ENCODE measurements around the gene PDE2A.

PDE2A gene

DNA sequence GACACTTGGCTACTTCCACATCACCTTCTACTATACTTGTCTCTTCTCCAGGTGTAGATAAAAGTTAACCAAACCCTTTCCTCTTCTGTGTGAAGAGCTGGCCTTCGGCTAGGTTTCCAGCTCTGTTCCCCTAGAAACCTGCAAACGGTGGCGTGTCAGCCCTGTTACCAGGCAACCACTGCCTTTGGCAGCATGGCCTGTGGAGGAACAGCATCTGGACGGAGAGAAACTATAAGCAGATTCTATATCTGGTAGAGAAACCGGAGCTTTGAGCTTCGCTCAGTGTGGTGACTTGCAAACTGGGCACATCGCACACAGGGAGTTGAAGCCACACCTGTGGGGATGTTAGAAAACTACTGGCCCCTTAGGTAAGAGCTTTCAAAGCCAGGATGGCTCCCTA, 42.1 kb upstream of the PDE2A start:
- H3K27ac ChIP-seq (ENCODE audit: low read depth, low read length), result no peak overlapping the region
- no peak overlapping the region for H3K9ac ChIP-seq (ENCODE audit: low read length)
- peaks cover 37% of the 10 kb centered on the region for H3K36me3 ChIP-seq (ENCODE audit: control insufficient read depth, insufficient read depth, low read length)
- H3K27me3 ChIP-seq (ENCODE audit: control insufficient read depth, insufficient read depth, low read length), result no peaks in the 10 kb centered on the region
- peaks cover 10% of the 10 kb centered on the region; the same call in 1 of the 2 replicates for H3K4me1 ChIP-seq (ENCODE audit: control insufficient read depth, insufficient read depth, low read length)
- H3K9me3 ChIP-seq (ENCODE audit: control insufficient read depth, insufficient read depth, low read depth, low read length), result no peaks in the 10 kb centered on the region
- H3K4me3 ChIP-seq (ENCODE audit: low read depth, low read length), result no peak overlapping the region

DNA sequence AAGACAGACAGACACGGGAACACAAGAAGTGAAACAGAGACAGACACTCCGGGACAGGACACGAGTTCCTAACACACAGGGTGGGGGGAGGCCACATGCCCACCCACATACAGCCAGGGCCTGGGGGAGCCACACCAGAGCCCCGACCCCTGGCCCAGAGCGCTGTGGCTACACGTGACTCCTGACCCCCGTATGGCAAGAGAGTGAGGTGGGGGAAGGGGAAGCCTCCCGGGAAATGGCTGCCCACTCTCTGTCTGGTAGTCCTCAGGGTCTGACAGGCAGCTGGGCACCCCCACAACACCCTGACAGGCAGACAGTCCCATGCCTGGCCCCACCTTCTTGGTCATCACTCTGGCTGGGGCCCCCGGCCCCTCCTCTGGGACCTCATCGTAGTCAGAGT, 38.6 kb upstream of the PDE2A start:
- Histone ChIP-seq H3K27ac (ENCODE audit: low read depth, low read length) (0 out of 2 replicates have a peak overlapping the region, but pooled peaks have one; percentile 2), H3K4me3 (ENCODE audit: low read depth, low read length) (no peak overlapping the region), H3K9me3 (ENCODE audit: control insufficient read depth, insufficient read depth, low read depth, low read length) (no peaks in the 10 kb centered on the region), H3K27me3 (ENCODE audit: control insufficient read depth, insufficient read depth, low read length) (no peaks in the 10 kb centered on the region), H3K36me3 (ENCODE audit: control insufficient read depth, insufficient read depth, low read length) (peaks cover 45% of the 10 kb centered on the region), H3K4me1 (ENCODE audit: control insufficient read depth, insufficient read depth, low read length) (peaks cover 10% of the 10 kb centered on the region; the same call in 1 of the 2 replicates), H3K9ac (ENCODE audit: low read length) (peak overlapping the region; percentile 53)

DNA sequence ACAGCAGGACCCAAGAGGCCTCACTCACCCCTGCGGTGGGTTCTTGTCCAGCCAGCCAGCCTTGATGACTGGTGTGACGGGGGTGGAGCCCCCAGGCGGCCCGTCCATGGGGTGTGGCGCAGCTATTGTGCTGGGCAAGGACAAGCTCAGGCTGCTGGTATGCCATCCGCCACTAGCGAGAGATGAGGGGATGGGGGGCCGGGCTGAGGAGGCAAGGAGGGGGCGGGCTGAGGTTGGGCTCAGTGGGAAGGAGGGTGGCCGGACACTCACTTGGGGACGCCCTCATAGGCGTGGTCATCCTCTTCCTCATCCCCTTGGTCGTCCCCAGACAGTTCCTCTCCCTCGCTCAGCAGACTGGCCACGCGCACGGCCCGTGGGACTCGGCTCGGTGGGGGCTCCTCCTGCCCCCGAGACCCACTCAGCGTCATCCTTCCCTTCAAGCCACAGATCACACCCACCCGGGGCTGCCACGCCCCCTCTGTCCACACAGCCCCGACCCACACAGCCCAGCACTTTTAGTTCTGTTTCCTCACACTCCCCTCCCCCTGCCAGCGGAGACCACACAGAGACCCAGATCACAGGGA, 38.0 kb upstream of the PDE2A start:
- H3K9ac ChIP-seq (ENCODE audit: low read length), result peak overlapping the region; percentile 53
- H3K27ac ChIP-seq (ENCODE audit: low read depth, low read length), result no peak overlapping the region
- peaks cover 13% of the 10 kb centered on the region; the same call in 1 of the 2 replicates for H3K4me1 ChIP-seq (ENCODE audit: control insufficient read depth, insufficient read depth, low read length)
- H3K4me3 ChIP-seq (ENCODE audit: low read depth, low read length), result no peak overlapping the region
- H3K9me3 ChIP-seq (ENCODE audit: control insufficient read depth, insufficient read depth, low read depth, low read length), result no peaks in the 10 kb centered on the region
- H3K27me3 ChIP-seq (ENCODE audit: control insufficient read depth, insufficient read depth, low read length), result no peaks in the 10 kb centered on the region
- H3K36me3 ChIP-seq (ENCODE audit: control insufficient read depth, insufficient read depth, low read length), result peaks cover 44% of the 10 kb centered on the region

- no peak overlapping the region for H3K27ac ChIP-seq (ENCODE audit: low read depth, low read length)
- no peak overlapping the region for H3K9ac ChIP-seq (ENCODE audit: low read length)
- no peaks in the 10 kb centered on the region for H3K27me3 ChIP-seq (ENCODE audit: control insufficient read depth, insufficient read depth, low read length)
- no peak overlapping the region for H3K4me3 ChIP-seq (ENCODE audit: low read depth, low read length)
- peaks cover 25% of the 10 kb centered on the region for H3K4me1 ChIP-seq (ENCODE audit: control insufficient read depth, insufficient read depth, low read length)
- peaks cover 44% of the 10 kb centered on the region for H3K36me3 ChIP-seq (ENCODE audit: control insufficient read depth, insufficient read depth, low read length)
- H3K9me3 ChIP-seq (ENCODE audit: control insufficient read depth, insufficient read depth, low read depth, low read length), result no peaks in the 10 kb centered on the region
Observed at GRCh38 chr11:72711141-72711540, 36.9 kb upstream of the PDE2A start.

DNA sequence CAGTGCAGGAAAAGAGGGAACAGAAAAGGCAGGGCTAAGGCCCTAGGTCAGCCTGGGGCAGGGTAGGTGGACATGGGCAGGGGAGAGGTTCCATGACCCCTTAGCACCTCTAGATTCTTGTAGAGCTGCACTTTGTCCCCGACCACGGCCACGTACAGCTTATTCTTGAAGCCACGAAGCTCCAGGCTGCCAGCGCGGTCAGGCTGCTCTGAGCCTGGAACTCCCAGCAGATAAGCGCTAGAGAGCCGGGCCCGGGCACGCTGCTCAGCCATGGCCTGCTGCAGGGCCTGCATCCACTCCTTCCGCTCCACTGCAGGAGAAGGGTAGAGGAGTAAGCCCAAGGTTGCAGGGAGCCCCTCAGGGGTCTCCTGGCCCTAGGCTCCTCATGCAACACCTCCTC, 36.1 kb upstream of the PDE2A start:
- Histone ChIP-seq H3K36me3 (ENCODE audit: control insufficient read depth, insufficient read depth, low read length) (peaks cover 44% of the 10 kb centered on the region), H3K4me1 (ENCODE audit: control insufficient read depth, insufficient read depth, low read length) (peaks cover 33% of the 10 kb centered on the region), H3K27ac (ENCODE audit: low read depth, low read length) (no peak overlapping the region), H3K9ac (ENCODE audit: low read length) (no peak overlapping the region), H3K27me3 (ENCODE audit: control insufficient read depth, insufficient read depth, low read length) (no peaks in the 10 kb centered on the region), H3K9me3 (ENCODE audit: control insufficient read depth, insufficient read depth, low read depth, low read length) (no peaks in the 10 kb centered on the region), H3K4me3 (ENCODE audit: low read depth, low read length) (no peak overlapping the region)

DNA sequence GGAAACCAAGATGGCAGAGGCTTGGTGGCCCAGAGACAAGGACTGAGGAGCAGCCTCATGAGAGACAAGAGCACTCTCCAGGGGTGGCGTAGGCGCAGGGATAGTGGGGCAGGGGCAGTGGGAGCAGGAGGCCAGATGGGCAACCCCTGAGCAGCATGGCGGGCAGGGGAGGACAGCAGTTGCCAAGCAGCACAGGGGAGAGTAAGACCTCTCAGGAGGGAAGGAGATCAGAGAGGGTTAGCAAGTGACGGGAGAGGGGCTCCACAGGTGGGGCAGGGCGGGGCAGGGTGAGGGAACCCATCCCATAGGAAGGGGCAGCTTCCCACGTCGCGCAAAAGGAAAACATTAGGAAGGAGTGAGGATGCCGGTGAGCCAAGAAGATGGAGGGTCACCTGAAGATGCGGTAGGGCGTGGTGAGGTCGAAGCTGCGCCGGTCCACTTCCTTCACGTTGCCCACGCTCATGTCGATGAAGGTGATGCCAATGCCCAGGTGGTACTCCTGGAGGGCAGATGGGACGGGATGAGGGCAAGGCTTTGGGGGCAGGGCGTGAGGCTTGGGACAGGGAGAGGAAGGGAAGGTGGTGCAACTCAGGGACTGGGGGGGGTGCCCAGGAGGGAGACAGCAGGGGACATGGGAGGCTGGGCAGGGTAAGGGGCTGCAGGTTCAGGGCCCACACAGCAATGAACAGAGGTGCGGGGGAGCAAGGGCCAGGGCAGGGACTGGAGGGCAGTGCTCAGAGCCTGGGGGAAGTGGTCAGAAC, 35.4 kb upstream of the PDE2A start:
- Histone ChIP-seq H3K27me3 (ENCODE audit: control insufficient read depth, insufficient read depth, low read length) (no peaks in the 10 kb centered on the region), H3K4me1 (ENCODE audit: control insufficient read depth, insufficient read depth, low read length) (peaks cover 39% of the 10 kb centered on the region), H3K9ac (ENCODE audit: low read length) (no peak overlapping the region), H3K27ac (ENCODE audit: low read depth, low read length) (no peak overlapping the region), H3K9me3 (ENCODE audit: control insufficient read depth, insufficient read depth, low read depth, low read length) (no peaks in the 10 kb centered on the region), H3K36me3 (ENCODE audit: control insufficient read depth, insufficient read depth, low read length) (peaks cover 38% of the 10 kb centered on the region), H3K4me3 (ENCODE audit: low read depth, low read length) (no peak overlapping the region)

DNA sequence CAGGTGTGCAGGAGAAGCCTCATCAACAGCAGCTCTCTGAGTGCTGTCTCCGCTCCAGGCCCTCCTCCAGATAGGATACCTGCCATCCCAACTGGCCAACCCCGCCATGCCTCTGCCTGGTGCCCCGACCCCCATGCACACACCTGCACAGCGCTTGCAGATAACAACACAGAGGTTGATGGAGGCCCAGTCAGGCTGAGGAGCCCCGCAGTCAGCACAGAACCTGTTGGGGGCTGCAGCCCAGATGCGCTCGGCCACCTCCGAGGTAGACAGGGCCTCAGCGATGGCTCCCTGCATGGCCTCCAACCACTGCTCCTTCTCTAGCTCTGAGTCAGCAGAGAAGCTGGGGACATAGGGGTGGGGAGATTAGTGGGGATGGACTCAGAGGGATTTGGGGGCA, 32.8 kb upstream of the PDE2A start:
- H3K9me3 ChIP-seq (ENCODE audit: control insufficient read depth, insufficient read depth, low read depth, low read length), result no peaks in the 10 kb centered on the region
- H3K27me3 ChIP-seq (ENCODE audit: control insufficient read depth, insufficient read depth, low read length), result no peaks in the 10 kb centered on the region
- no peak overlapping the region for H3K27ac ChIP-seq (ENCODE audit: low read depth, low read length)
- H3K36me3 ChIP-seq (ENCODE audit: control insufficient read depth, insufficient read depth, low read length), result peaks cover 42% of the 10 kb centered on the region
- H3K9ac ChIP-seq (ENCODE audit: low read length), result no peak overlapping the region
- H3K4me3 ChIP-seq (ENCODE audit: low read depth, low read length), result no peak overlapping the region
- peaks cover 43% of the 10 kb centered on the region for H3K4me1 ChIP-seq (ENCODE audit: control insufficient read depth, insufficient read depth, low read length)

- Histone ChIP-seq H3K27ac (ENCODE audit: low read depth, low read length) (no peak overlapping the region), H3K4me1 (ENCODE audit: control insufficient read depth, insufficient read depth, low read length) (peaks cover 43% of the 10 kb centered on the region), H3K36me3 (ENCODE audit: control insufficient read depth, insufficient read depth, low read length) (peaks cover 42% of the 10 kb centered on the region)
Observed at GRCh38 chr11:72706579-72706978, 32.4 kb upstream of the PDE2A start.

GRCh38 chr11:72705442-72706365, 31.5 kb upstream of the PDE2A start:
- Histone ChIP-seq H3K4me1 (ENCODE audit: control insufficient read depth, insufficient read depth, low read length) (peaks cover 43% of the 10 kb centered on the region), H3K27ac (ENCODE audit: low read depth, low read length) (no peak overlapping the region), H3K4me3 (ENCODE audit: low read depth, low read length) (no peak overlapping the region), H3K27me3 (ENCODE audit: control insufficient read depth, insufficient read depth, low read length) (no peaks in the 10 kb centered on the region), H3K9me3 (ENCODE audit: control insufficient read depth, insufficient read depth, low read depth, low read length) (no peaks in the 10 kb centered on the region), H3K9ac (ENCODE audit: low read length) (peak overlapping the region; percentile 1), H3K36me3 (ENCODE audit: control insufficient read depth, insufficient read depth, low read length) (peaks cover 43% of the 10 kb centered on the region)

More at GRCh38 chr11:72706579-72706978, 32.4 kb upstream of the PDE2A start:
- H3K4me3 ChIP-seq (ENCODE audit: low read depth, low read length), result no peak overlapping the region
- peak overlapping the region; percentile 1 for H3K9ac ChIP-seq (ENCODE audit: low read length)
- no peaks in the 10 kb centered on the region for H3K27me3 ChIP-seq (ENCODE audit: control insufficient read depth, insufficient read depth, low read length)
- H3K9me3 ChIP-seq (ENCODE audit: control insufficient read depth, insufficient read depth, low read depth, low read length), result no peaks in the 10 kb centered on the region

DNA sequence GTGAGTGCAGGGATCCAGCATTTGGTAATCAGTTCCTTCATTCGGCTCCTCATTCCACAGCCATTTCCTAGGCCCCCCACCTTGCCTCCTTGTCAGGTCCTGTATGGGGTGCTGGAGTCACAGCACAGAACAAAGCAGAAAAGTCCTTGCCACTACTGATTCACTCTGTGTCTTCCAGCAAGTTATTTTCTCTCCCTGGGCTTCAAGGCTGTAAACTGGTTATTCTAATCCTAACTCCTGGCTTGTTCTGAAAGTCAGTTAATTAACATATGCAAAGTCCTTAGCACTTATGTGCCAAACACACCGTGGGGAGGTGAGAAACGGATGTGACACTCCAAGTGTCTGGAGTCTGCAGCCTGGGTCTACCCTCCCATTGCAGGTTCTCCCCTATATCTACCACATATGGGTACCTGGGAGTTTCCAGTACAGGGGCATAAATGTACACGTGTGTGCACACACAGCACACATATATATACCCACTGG, 30.6 kb upstream of the PDE2A start:
- Histone ChIP-seq H3K9me3 (ENCODE audit: control insufficient read depth, insufficient read depth, low read depth, low read length) (no peaks in the 10 kb centered on the region), H3K36me3 (ENCODE audit: control insufficient read depth, insufficient read depth, low read length) (peaks cover 37% of the 10 kb centered on the region), H3K4me1 (ENCODE audit: control insufficient read depth, insufficient read depth, low read length) (peaks cover 43% of the 10 kb centered on the region), H3K27ac (ENCODE audit: low read depth, low read length) (no peak overlapping the region), H3K27me3 (ENCODE audit: control insufficient read depth, insufficient read depth, low read length) (no peaks in the 10 kb centered on the region), H3K4me3 (ENCODE audit: low read depth, low read length) (no peak overlapping the region), H3K9ac (ENCODE audit: low read length) (peak overlapping the region; percentile 22)

Measured in HUES6 (cell line).